Tibial artery (tissue), 4 donors: ENCODE measurements around the gene LCE3E.
"Not testable (repeated sequence)": the region's sequence is repeated elsewhere in the genome, so short reads cannot be mapped to it uniquely, and the experiment has no call there.

Experiments
- DNase-seq, 2 donors: peaks; one replicate each; pipeline ENCODE4 v3.0.0-alpha.2; 2019
- H3K27ac ChIP-seq, 2 donors: fragments of 200-600 bp; sonication (generic) in 1 of 2; 1 replicate in 1 of 2; 2 replicates in 1 of 2; pipeline ENCODE4 v1.5.1; 2018 to 2019; ENCODE audit warnings: mild to moderate bottlenecking in 1 of 2
- H3K27me3 ChIP-seq, 2 donors: fragments of 200-600 bp; sonication (generic) in 1 of 2; one replicate each; pipeline versions ENCODE4 v1.5.1 to v1.6.0; 2016 to 2019
- H3K36me3 ChIP-seq, 3 donors: fragments of 200-600 bp; sonication (generic) in 2 of 3; one replicate each; pipeline ENCODE4 v1.5.1; 2016 to 2019; ENCODE audit warnings: mild to moderate bottlenecking in 2 of 3
- H3K4me1 ChIP-seq, 4 donors: fragments of 200-600 bp; sonication (generic) in 2 of 4; 1 replicate in 3 of 4; 2 replicates in 1 of 4; pipeline ENCODE4 v1.5.1; 2016 to 2019
- H3K4me3 ChIP-seq, 2 donors: fragments of 200-600 bp; sonication (generic) in 1 of 2; 1 replicate in 1 of 2; 2 replicates in 1 of 2; pipeline ENCODE4 v1.5.1; 2018 to 2019; ENCODE audit warnings: mild to moderate bottlenecking in 2 of 2
- H3K9me3 ChIP-seq, 3 donors: fragments of 200-600 bp; sonication (generic) in 1 of 3; one replicate each; pipeline ENCODE4 v1.5.1; 2016 to 2019
- CTCF ChIP-seq, 2 experiments: fragments of 200-600 bp in 1 of 2; fragments of 450-650 bp in 1 of 2; IDR thresholded peaks; one replicate each; pipeline ENCODE4 v1.5.1; 2017 to 2019; ENCODE audit warnings: antibody characterized with exemption in 2 of 2, mild to moderate bottlenecking in 1 of 2, moderate library complexity in 1 of 2
- intact Hi-C: fragments of 100-400 bp; cut with DNase I; formaldehyde crosslinking; loops from one replicate; pipeline ENCODE4 v1.15.0; 2023; ENCODE audit warnings: low total_unique reads

Gene LCE3E

GRCh38 chr1:152582647-152583046 lies 16.1 kb upstream of the LCE3E start:
- H3K4me1 ChIP-seq, result no peaks in the 10 kb centered on the region
- no peaks in the 10 kb centered on the region for H3K36me3 ChIP-seq
- H3K27ac ChIP-seq, result no peak overlapping the region
- intact Hi-C loops, result no loop called here
- TF ChIP-seq CTCF (IDR thresholded peaks at IDR 0.05), result no peak
- no peaks in the 10 kb centered on the region for H3K9me3 ChIP-seq
- DNase-seq, result no peak
- no peaks in the 10 kb centered on the region for H3K27me3 ChIP-seq
- no peak overlapping the region for H3K4me3 ChIP-seq

- intact Hi-C loops, result no loop called here
- no peak for TF ChIP-seq CTCF (IDR thresholded peaks at IDR 0.05)
Measured at GRCh38 chr1:152580433-152580832, 13.9 kb upstream of the LCE3E start, which contains the start of gene LCE3D. Gene LCE3D, minus strand, starts transcription at chr1:152580516. Its CDS starts 580 bp downstream, at chr1:152579936.

GRCh38 chr1:152579526-152579925 lies 12.9 kb upstream of the LCE3E start:
- H3K4me1 ChIP-seq, intact Hi-C loops, H3K9me3 ChIP-seq, H3K36me3 ChIP-seq, H3K4me3 ChIP-seq, H3K27me3 ChIP-seq, H3K27ac ChIP-seq, DNase-seq: not testable (repeated sequence)

More at GRCh38 chr1:152580433-152580832, 13.9 kb upstream of the LCE3E start, which contains the start of gene LCE3D:
- Histone ChIP-seq H3K4me3 (no peak within 1 kb of the TSS), H3K27ac (no peak within 1 kb of the TSS), H3K4me1 (no peaks in the 10 kb centered on the region), H3K27me3 (no peaks in the 10 kb centered on the region), H3K9me3 (no peaks in the 10 kb centered on the region), H3K36me3 (no peaks in the 10 kb centered on the region)
- no peak for DNase-seq

- Histone ChIP-seq H3K36me3 (no peaks in the 10 kb centered on the region), H3K27ac (no peak overlapping the region), H3K9me3 (no peaks in the 10 kb centered on the region), H3K4me1 (no peaks in the 10 kb centered on the region), H3K4me3 (no peak overlapping the region), H3K27me3 (no peaks in the 10 kb centered on the region)
- no peak for DNase-seq
- no peak for TF ChIP-seq CTCF (IDR thresholded peaks at IDR 0.05)
- intact Hi-C loops, result no loop called here
Measured at GRCh38 chr1:152577168-152577567, 10.6 kb upstream of the LCE3E start.

- no peaks in the 10 kb centered on the region for H3K4me1 ChIP-seq
- no peaks in the 10 kb centered on the region for H3K27me3 ChIP-seq
- intact Hi-C loops, result no loop called here
- no peak overlapping the region for H3K4me3 ChIP-seq
- H3K9me3 ChIP-seq, result peaks cover 0 to 23% (median 0%) of the 10 kb centered on the region in 3 donors
- H3K27ac ChIP-seq, result no peak overlapping the region
- no peak for DNase-seq
- TF ChIP-seq CTCF (IDR thresholded peaks at IDR 0.05), result no peak
- H3K36me3 ChIP-seq, result no peaks in the 10 kb centered on the region
Measured at GRCh38 chr1:152565535-152566215, 905 bp downstream of the LCE3E start.

GRCh38 chr1:152565115-152565514 lies 1.5 kb downstream of the LCE3E start:
- H3K27ac ChIP-seq, result no peak overlapping the region
- peaks cover 0 to 20% (median 0%) of the 10 kb centered on the region in 3 donors for H3K9me3 ChIP-seq
- DNase-seq, result no peak
- H3K27me3 ChIP-seq, result no peaks in the 10 kb centered on the region
- no peaks in the 10 kb centered on the region for H3K36me3 ChIP-seq
- intact Hi-C loops, result no loop called here
- no peak for TF ChIP-seq CTCF (IDR thresholded peaks at IDR 0.05)
- no peaks in the 10 kb centered on the region for H3K4me1 ChIP-seq
- no peak overlapping the region for H3K4me3 ChIP-seq

- intact Hi-C loops, H3K36me3 ChIP-seq, H3K4me1 ChIP-seq, H3K27me3 ChIP-seq, DNase-seq, H3K27ac ChIP-seq, H3K9me3 ChIP-seq, H3K4me3 ChIP-seq: not testable (repeated sequence)
Measured at GRCh38 chr1:152548358-152548757, 18.2 kb downstream of the LCE3E start.
